Left lobe of liver (tissue), 2 donors: ENCODE results near the gene CEP126. TPM values are rescaled to one million over a fixed set of nuclear protein-coding genes. Genes with fewer than 3 reads are reported as not detected.
A peak's percentile ranks its signal among the peaks of the same experiment; 100 is the strongest.
"Not testable (repeated sequence)": the region's sequence is repeated elsewhere in the genome, so short reads cannot be mapped to it uniquely, and the experiment has no call there.

Experiments
- ATAC-seq: fragments of 200-7000 bp; cut with Tn5 transposase; one replicate; pipeline ENCODE4 v1.9.1; 2020; ENCODE audit warnings: mild to moderate bottlenecking, moderate library complexity
- DNase-seq: peaks from one replicate; pipeline ENCODE4 v3.0.0-alpha.2; 2020; ENCODE audit warnings: low spot score
- total RNA-seq: library from RNA; stranded (reverse); gene quantifications from one replicate; pipeline ENCODE4 v1.2.1, GENCODE V29; 2021
- donor health status: DM: no; HTN: no; CAD: no; lungs with moderate emphysema.
- donor health status: DM: no; HTN: yes; CAD: no.

CEP126 gene
- total RNA-seq, 1 donor from 2014 or later, result 0.10 TPM

DNA sequence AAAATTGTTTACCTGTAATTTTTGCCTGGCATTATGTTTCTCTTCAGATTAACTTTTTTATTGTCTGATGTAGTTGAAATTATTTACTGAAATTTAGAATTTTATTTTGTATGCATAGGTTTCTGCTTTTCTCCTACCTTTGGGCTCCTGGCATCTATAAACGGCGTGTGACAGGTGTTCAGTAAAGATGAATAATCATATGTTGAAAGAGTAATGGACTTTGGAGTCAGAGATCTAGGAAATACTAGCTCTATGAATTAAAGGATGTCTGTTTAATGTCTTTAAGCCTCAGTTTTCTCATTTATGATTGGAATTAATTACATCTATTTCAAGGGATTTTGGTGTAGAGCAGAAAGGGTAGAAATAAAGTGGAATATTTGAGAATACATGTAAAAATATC is 8.7 kb downstream of the CEP126 start:
- no peak for ATAC-seq
- no peak for DNase-seq

DNA sequence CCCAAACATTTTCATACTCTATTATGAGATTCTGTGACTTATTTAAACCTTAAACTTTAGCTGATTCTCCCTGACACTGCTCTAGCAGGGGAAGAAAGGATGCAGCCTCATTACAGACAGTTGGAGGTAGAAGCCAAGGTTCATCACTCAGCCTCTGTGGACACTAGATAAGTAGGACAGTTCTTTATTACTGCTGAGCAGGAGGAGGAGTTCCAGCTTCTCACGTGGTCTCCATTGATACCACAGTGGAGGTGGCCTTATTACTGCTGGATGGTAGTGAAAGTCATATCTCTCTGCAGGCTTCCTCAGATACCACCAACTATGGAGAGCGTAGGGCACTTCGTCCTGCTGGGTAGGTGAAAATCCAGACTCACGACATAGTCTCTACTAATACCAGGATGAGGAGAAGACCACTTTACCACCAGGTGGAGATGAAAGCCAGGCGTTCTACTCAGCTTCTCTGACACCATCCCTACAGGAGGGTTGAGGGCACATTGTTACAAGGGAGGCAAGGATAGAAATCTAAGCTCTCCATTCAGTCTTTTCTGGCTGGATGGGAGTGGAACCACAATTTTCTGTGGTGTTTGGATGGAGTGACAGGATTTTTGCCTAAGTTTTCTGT is 14.6 kb downstream of the CEP126 start:
- no peak for ATAC-seq
- DNase-seq, result no peak

DNA sequence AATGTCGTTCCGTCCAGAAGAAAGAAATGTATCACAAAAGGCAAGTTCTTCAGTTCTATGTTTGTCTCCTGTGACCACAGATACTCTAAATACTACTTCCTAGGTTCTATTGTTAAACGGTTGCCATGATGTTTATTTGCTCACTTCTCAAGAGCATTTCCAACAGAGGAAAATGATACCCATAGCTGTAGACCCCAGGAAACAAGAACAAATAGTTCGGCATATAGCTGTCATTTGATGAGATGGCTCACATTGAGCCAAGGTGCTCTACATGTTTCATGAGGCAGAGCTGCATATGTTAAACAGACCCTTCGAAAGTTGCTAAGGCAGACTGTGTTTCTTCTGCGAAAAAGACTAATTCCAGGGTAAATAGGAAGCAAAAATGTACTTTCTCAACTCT is 16.9 kb downstream of the CEP126 start:
- no peak for ATAC-seq

DNA sequence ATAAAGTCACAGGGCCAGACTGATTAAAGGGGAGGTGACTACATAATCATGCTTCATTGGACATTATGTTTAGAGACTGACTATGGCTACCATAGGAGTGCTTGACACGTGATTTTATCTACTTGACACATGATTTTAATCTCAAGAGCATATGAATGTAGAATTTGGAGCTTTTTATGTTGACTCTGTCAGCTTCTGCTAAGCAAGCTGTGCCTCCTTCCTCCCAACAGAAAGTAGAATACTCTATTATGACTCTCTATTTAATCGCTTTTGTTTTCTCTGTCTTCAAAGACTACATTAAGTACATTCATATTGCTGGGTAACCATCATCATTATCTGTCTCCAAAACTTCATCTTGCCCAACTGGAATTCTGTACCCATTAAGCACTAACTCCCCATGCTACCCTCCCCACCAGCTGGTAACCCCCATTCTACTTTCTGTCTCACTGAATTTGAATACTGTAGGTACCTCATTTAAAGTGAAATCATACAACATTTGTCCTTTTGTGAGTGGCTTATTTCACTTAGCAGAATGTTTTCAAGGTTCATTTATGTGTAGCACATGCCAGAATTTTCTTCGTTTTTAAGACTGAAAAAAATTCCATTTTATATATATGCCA is 26.2 kb downstream of the CEP126 start:
- no peak for ATAC-seq
- no peak for DNase-seq

More for the DNA sequence above, 16.9 kb downstream of the CEP126 start:
- no peak for DNase-seq

DNA sequence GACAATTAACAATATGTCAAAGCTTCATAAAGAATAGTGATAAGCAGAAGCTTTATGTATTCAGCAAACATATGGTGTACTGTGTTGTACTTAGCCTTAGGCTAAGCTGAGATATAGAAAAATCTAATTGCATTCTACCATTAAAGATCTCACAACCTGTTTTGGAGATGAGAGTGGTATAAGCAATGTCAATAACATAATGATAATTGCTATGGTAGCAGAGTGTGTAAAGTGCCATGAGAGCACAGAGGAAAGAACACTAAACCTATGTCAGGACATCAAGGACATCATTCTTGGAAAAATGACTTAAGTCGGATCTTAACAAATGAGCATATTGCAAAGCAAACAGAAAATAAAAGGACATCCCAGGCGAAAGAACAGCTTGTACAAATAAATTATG is 30.1 kb downstream of the CEP126 start:
- ATAC-seq, result no peak
- DNase-seq, result no peak

GRCh38 chr11:101945448-101945847 is 30.6 kb downstream of the CEP126 start:
- DNase-seq, result no peak
- ATAC-seq, result no peak

DNA sequence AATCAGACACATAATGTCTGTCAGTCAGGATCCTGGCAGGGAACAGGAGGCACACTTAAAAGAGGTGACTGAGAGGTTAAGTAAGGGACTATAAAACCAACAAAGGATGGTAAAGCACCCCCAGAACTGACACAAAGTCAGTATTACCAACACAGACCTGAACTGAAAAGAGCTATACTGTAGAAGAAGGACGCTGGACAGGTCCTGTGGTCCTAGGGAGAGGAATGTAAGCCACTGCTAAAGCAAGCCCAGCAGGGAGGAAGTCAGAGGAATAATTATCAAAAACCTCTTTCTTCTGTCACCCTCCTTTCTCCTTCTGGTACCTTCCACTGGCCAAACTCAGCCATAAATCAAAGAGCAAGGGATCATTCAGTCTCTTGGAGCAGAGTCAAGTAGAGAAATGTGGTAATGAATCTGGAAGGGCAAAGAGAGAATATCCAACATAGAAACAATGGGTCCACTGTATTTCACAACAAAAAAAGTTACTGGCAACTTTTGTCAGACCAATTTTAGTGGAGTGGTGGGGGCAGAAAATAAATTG is 34.9 kb downstream of the CEP126 start:
- DNase-seq, result no peak
- no peak for ATAC-seq

DNA sequence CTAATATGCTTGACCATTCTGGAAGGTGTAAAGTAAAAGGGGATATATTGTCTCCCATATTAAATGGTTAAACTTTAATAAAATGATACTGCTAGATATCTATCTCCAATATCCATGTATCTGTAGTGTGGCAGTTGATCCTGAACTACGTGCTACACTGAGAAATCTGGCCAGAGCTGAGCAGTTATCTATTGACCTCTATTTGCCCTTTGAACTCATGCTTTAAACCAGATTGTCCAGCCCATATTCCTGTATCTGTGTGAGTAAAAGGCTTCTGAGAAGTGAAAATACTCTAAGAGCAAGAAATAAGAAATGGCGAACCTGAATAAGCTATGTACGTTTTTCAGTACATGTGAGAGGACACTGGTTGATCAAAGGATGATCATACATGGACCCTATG is 40.5 kb downstream of the CEP126 start:
- ATAC-seq (peak; percentile 86), DNase-seq (no peak)

DNA sequence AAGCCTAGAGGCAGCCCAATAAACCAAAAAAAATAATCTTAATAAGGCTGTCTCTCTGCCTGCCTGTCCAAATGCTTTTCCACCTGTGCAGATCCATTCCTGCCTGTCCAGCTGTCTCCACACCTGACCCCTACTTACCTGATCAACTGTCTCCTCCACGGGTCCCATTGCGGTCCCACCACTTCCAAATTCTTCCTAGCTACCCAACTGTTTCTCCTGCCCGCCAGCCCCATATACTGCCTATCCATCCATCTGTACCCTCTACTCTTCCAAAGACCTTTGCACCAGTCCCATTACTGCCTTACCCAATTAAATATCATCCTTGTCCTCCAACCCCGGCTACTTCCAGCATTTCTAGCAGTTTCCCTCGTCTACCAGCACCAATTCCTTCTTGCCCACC is 40.9 kb downstream of the CEP126 start:
- ATAC-seq, result no peak
- no peak for DNase-seq

- ATAC-seq (no peak), DNase-seq (no peak)
These were observed 45.4 kb downstream of the CEP126 start for GRCh38 chr11:101960231-101960630.

- DNase-seq, ATAC-seq: not testable (repeated sequence)
These were observed 49.4 kb downstream of the CEP126 start for GRCh38 chr11:101964200-101964599.

DNA sequence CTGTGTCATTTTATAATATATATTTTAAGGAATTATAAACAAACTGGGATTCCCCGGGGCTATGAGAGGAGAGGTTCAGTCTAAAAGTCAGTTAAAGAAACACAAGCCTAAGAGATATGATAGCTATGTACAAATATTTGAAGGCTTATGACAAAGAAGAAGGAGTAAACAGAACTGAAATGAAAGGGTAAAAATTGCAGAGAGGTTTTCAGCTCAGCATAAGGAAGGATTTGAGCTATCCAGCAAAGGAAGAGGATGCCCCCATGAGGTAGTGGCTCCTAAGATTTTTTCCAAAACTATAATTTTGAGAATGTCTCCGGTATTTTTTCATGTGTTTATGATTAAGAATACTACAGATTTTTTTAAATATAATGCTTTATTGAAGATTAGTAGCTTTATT is 59.4 kb downstream of the CEP126 start:
- DNase-seq, result no peak

DNA sequence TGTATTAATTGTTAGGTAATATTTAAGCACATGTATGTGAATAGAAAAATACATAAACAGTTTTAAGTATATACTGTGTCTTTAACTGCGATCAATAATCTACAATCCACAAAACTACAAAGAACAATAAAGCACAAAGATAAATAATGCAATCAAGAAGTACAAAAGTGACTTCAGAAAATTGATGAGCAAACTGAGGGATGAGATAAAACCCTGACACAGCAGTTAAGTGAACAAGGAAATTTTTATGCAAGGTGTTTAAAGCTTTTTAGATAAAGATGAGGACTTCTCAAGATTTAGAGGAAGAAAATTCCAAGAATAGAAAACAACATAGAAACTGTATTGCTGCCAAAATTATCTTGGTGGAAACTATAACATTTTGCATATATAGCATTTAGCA is 60.0 kb downstream of the CEP126 start:
- ATAC-seq, result no peak
- no peak for DNase-seq

More for the DNA sequence above, 59.4 kb downstream of the CEP126 start:
- ATAC-seq, result no peak

DNA sequence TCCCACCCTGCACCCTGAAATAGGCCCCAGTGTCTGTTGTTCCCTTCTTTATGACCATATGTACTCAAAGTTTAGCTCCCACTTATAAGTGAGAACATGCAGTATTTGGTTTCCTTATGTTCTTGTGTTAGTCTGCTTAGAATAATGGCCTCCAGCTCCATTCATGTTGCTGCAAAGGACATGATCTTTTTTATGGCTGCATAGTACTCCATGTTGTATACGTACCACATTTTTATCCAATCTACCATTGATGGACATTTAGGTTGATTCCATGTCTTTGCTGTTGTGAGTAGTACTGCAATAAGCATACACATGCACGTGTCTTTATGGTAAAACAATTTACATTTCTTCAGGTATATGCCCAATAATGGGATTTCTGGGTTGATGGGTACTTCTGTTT is 60.9 kb downstream of the CEP126 start:
- ATAC-seq, result no peak

GRCh38 chr11:101987370-101987769 is 72.6 kb downstream of the CEP126 start:
- no peak for DNase-seq

More for the DNA sequence above, 60.9 kb downstream of the CEP126 start:
- no peak for DNase-seq

GRCh38 chr11:101993172-101993571 is 78.4 kb downstream of the CEP126 start:
- no peak for DNase-seq

More at GRCh38 chr11:101987370-101987769, 72.6 kb downstream of the CEP126 start:
- no peak for ATAC-seq

DNA sequence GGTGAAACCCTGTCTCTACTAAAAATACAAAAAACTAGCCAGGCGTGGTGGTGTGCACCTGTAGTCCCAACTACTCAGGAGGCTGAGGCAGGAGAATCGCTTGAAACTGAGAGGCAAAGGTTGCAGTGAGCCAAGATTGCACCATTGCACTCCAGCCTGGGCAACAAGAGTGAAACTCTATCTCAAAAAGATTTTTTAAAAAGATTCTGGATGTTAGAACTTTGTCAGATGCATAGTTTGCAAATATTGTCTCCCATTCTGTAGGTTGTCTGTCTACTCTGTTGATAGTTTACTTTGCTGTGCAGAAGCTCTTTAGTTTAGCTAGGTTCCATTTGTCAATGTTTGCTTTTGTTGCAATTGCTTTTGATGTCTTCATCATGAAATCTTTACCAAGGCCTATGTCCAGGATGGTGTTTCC is 79.3 kb downstream of the CEP126 start:
- not testable (repeated sequence) for DNase-seq
- peak; percentile 80 for ATAC-seq

More at GRCh38 chr11:101993172-101993571, 78.4 kb downstream of the CEP126 start:
- no peak for ATAC-seq

GRCh38 chr11:101996111-101996510 is 81.3 kb downstream of the CEP126 start:
- no peak for ATAC-seq
- DNase-seq, result no peak

- DNase-seq (no peak), ATAC-seq (no peak)
These were observed 87.0 kb downstream of the CEP126 start for GRCh38 chr11:102001657-102002338.

DNA sequence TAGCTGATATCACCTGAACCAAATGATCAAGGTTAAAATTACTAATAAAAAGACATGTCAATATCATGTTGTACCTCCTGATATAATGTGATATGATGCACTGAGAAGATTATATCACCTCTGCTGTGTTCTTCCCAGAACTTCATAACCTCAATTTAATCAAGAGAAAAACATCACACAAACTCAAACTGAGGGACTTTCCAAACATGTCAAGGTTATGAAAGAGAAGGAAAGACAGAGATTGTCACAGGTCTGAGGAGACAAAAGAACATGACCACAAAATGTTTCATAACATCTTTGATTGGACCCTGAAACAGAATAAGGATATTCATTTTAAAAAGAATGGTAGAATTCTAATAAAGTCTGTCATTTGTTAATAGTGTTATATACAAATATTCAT is 89.4 kb downstream of the CEP126 start:
- DNase-seq (no peak), ATAC-seq (no peak)

DNA sequence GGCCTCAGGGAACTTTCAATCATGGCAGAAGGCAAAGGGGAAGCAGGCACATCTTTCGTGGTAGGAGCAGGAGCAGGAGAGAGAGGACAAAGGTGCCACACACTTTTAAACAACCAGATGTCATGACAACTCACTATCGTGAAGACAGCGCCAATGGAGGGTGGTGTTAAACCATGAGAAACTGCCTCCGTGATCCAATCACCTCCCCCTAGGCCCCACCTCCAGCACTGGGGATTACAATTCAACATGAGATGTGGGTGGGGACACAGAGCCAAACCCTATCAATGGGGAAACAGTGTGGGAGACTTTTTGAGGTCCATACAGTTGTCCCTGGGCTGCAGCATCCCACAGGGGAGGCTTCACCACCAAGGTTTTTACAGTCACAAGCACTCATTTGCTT is 90.5 kb downstream of the CEP126 start:
- DNase-seq (no peak), ATAC-seq (no peak)
